Caco-2 (cell line): ENCODE results near the gene NRP2. TPM values are rescaled to one million over a fixed set of nuclear protein-coding genes. Genes with fewer than 3 reads are reported as not detected.

Experiments
- BruUV-seq: library from RNA; stranded (reverse); fragments of 400-500 nt; replicated peaks from 2 replicates; lab custom pipeline; 2021; lab: Mats Ljungman, UMichigan
- CTCF ChIA-PET: fragments of 300-600 bp; sonication (Branson Sonifier 250); formaldehyde crosslinking; loops from one replicate; lab custom pipeline; 2022; ENCODE audit warnings: antibody characterized with exemption; lab: Charles Lee
- POLR2A ChIA-PET: fragments of 300-600 bp; sonication (Branson Sonifier 250); formaldehyde crosslinking; loops from one replicate; lab custom pipeline; 2022; ENCODE audit warnings: antibody characterized with exemption; lab: Charles Lee
- DNase-seq, 2 experiments: peaks; one replicate each; pipeline versions ENCODE4 v3.0.0 to v3.0.0-alpha.2; 2020 to 2022
- H3K27me3 ChIP-seq: replicated peaks from 2 replicates; pipeline ENCODE4 v1.6.0; 2011; ENCODE audit warnings: low read length; ENCODE audit not compliant: control insufficient read depth, insufficient read depth
- H3K36me3 ChIP-seq: 2 replicates; pipeline ENCODE4 v1.5.1; 2011; ENCODE audit warnings: low read length; ENCODE audit not compliant: control insufficient read depth, insufficient read depth
- H3K4me1 ChIP-seq: fragments of 250-450 bp; sonication (Bioruptor Pico); 2 replicates; pipeline ENCODE4 v1.5.1; 2020; ENCODE audit warnings: mild to moderate bottlenecking
- H3K4me3 ChIP-seq: 2 replicates; pipeline ENCODE4 v1.5.1; 2011; ENCODE audit warnings: low read depth, mild to moderate bottlenecking, control low read depth, low read length
- H3K9me3 ChIP-seq: fragments of 250-450 bp; sonication (Bioruptor Pico); 2 replicates; pipeline ENCODE4 v1.5.1; 2020; ENCODE audit warnings: mild to moderate bottlenecking, moderate library complexity
- H3K27ac Mint-ChIP-seq: one replicate; pipeline ENCODE4 v1.8.0; 2022; ENCODE audit warnings: mixed read lengths; ENCODE audit not compliant: unreplicated experiment
- H3K27me3 Mint-ChIP-seq: one replicate; pipeline ENCODE4 v1.8.0; 2022; ENCODE audit warnings: mixed read lengths; ENCODE audit not compliant: insufficient read depth, unreplicated experiment
- H3K36me3 Mint-ChIP-seq: one replicate; pipeline ENCODE4 v1.8.0; 2022; ENCODE audit warnings: mild to moderate bottlenecking, mixed read lengths; ENCODE audit not compliant: insufficient read depth, unreplicated experiment
- H3K4me1 Mint-ChIP-seq: one replicate; pipeline ENCODE4 v1.8.0; 2022; ENCODE audit warnings: low read depth, mixed read lengths; ENCODE audit not compliant: unreplicated experiment
- H3K4me3 Mint-ChIP-seq: one replicate; pipeline ENCODE4 v1.8.0; 2022; ENCODE audit warnings: mild to moderate bottlenecking, moderate library complexity, mixed read lengths; ENCODE audit not compliant: unreplicated experiment
- H3K9me3 Mint-ChIP-seq: one replicate; pipeline ENCODE4 v1.8.0; 2022; ENCODE audit warnings: mixed read lengths; ENCODE audit not compliant: unreplicated experiment
- intact Hi-C: fragments of 100-400 bp; cut with micrococcal nuclease; formaldehyde crosslinking; loops from one replicate; pipeline ENCODE4 v1.10.0; 2022; ENCODE audit not compliant: unreplicated experiment
- total RNA-seq: library from RNA; stranded (reverse); gene quantifications from 2 replicates; pipeline ENCODE4 v1.2.3, GENCODE V29; 2022
- TF ChIP-seq, protein P1 (sequence below), 2 experiments: fragments of 200-600 bp in 1 of 2; IDR thresholded peaks; 1 replicate in 1 of 2; 2 replicates in 1 of 2; pipeline versions ENCODE4 v1.5.1 to v1.8.0; 2011 to 2022; ENCODE audit warnings: antibody characterized with exemption in 1 of 2, control low read depth in 1 of 2, inconsistent platforms in 1 of 2, low read depth in 1 of 2, low read length in 1 of 2, mild to moderate bottlenecking in 1 of 2, moderate library complexity in 1 of 2; ENCODE audit not compliant: insufficient read depth in 1 of 2, severe bottlenecking in 1 of 2, unreplicated experiment in 1 of 2

Gene NRP2
- total RNA-seq, 1 experiment from 2014 or later, result 96.9 TPM

- DNase-seq, result no peak
- no peaks in the 10 kb centered on the region for H3K27me3 Mint-ChIP-seq
- CTCF ChIA-PET, result interaction anchor here (0.6 kb wide), 1 partner anchor 28 kb away, joined by 3 read pairs; no protein-coding TSS in a partner anchor
- peaks cover 10% of the 10 kb centered on the region for H3K4me1 ChIP-seq
- TF ChIP-seq, protein P1, sequence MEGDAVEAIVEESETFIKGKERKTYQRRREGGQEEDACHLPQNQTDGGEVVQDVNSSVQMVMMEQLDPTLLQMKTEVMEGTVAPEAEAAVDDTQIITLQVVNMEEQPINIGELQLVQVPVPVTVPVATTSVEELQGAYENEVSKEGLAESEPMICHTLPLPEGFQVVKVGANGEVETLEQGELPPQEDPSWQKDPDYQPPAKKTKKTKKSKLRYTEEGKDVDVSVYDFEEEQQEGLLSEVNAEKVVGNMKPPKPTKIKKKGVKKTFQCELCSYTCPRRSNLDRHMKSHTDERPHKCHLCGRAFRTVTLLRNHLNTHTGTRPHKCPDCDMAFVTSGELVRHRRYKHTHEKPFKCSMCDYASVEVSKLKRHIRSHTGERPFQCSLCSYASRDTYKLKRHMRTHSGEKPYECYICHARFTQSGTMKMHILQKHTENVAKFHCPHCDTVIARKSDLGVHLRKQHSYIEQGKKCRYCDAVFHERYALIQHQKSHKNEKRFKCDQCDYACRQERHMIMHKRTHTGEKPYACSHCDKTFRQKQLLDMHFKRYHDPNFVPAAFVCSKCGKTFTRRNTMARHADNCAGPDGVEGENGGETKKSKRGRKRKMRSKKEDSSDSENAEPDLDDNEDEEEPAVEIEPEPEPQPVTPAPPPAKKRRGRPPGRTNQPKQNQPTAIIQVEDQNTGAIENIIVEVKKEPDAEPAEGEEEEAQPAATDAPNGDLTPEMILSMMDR (IDR thresholded peaks at IDR 0.05; ENCODE audit: insufficient read depth in 1 of 2, low read depth in 1 of 2, low read length in 1 of 2, severe bottlenecking in 1 of 2, unreplicated experiment in 1 of 2), result no peak
- H3K27me3 ChIP-seq, result no peaks in the 10 kb centered on the region
- peaks cover 57% of the 10 kb centered on the region for H3K36me3 Mint-ChIP-seq
- intact Hi-C loops, result no loop called here
- peaks cover 20% of the 10 kb centered on the region for H3K4me1 Mint-ChIP-seq
- H3K27ac Mint-ChIP-seq, result no peak overlapping the region
- no peak overlapping the region for H3K4me3 Mint-ChIP-seq
- H3K9me3 ChIP-seq, result no peaks in the 10 kb centered on the region
- POLR2A ChIA-PET, result interaction anchor here (0.6 kb wide), 1 partner anchor 51 kb away, joined by 4 read pairs; no protein-coding TSS in a partner anchor
- H3K9me3 Mint-ChIP-seq, result no peaks in the 10 kb centered on the region
- no TSS peak for BruUV-seq
- no peak overlapping the region for H3K4me3 ChIP-seq
- H3K36me3 ChIP-seq, result no peaks in the 10 kb centered on the region; the same call in none of the 2 replicates
These were observed 24.6 kb downstream of the NRP2 start for GRCh38 chr2:205706769-205707381.

DNA sequence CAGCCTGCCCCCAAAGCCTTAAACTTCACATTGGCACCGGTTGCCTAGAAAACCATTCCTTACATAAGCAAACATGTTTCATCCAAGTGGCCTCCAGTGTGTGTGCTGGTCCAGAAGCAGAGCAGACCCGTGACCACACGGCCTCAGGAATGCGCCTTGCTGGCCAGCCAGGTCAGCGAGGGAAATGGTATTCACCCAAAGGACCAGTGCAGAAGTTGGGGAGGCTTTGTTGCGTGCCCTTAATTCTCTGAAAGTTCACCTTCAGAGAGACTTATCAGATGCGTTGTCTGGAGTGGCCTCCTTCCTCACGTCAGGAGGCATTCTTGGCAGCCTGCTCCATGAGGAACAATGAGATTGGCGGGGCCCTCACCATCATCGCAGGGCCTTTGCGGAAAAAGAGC, 25.9 kb downstream of the NRP2 start:
- H3K4me3 Mint-ChIP-seq, result no peak overlapping the region
- no TSS peak for BruUV-seq
- DNase-seq, result no peak
- POLR2A ChIA-PET, result no interaction called here
- H3K4me1 ChIP-seq, result no peaks in the 10 kb centered on the region
- no peaks in the 10 kb centered on the region for H3K27me3 Mint-ChIP-seq
- H3K27me3 ChIP-seq, result no peaks in the 10 kb centered on the region
- H3K9me3 ChIP-seq, result no peaks in the 10 kb centered on the region
- intact Hi-C loops, result no loop called here
- TF ChIP-seq, protein P1 (IDR thresholded peaks at IDR 0.05; ENCODE audit: insufficient read depth in 1 of 2, low read depth in 1 of 2, low read length in 1 of 2, severe bottlenecking in 1 of 2, unreplicated experiment in 1 of 2), result no peak
- H3K36me3 ChIP-seq, result no peaks in the 10 kb centered on the region; the same call in none of the 2 replicates
- CTCF ChIA-PET, result no interaction called here
- H3K4me1 Mint-ChIP-seq, result peaks cover 14% of the 10 kb centered on the region
- H3K27ac Mint-ChIP-seq, result no peak overlapping the region
- peaks cover 48% of the 10 kb centered on the region for H3K36me3 Mint-ChIP-seq
- H3K9me3 Mint-ChIP-seq, result no peaks in the 10 kb centered on the region
- no peak overlapping the region for H3K4me3 ChIP-seq

DNA sequence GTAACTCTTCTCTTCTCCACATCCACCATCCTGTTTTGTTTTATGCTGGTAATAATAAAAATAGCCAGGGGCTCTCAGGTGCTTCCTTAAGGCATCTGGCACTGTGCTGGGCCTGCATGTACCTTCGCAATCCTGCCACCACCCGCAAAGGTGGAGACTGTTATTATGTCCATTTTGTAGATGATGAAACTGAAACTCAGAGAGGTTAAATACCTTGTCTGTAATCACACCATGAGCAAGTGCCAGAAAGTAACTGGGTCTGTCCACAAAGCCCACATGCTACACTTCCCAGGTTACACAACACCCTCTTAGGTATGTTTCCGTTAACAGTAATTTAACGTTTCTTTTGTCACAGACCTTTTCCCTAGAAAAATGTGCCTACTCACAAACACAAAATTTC, 27.0 kb downstream of the NRP2 start:
- no peaks in the 10 kb centered on the region for H3K9me3 ChIP-seq
- Mint-ChIP-seq H3K36me3 (peaks cover 44% of the 10 kb centered on the region), H3K4me3 (no peak overlapping the region), H3K27ac (no peak overlapping the region), H3K4me1 (peaks cover 14% of the 10 kb centered on the region), H3K9me3 (no peaks in the 10 kb centered on the region), H3K27me3 (no peaks in the 10 kb centered on the region)
- H3K4me3 ChIP-seq, result no peak overlapping the region
- POLR2A ChIA-PET, result no interaction called here
- no TSS peak for BruUV-seq
- CTCF ChIA-PET, result no interaction called here
- TF ChIP-seq, protein P1 (IDR thresholded peaks at IDR 0.05; ENCODE audit: insufficient read depth in 1 of 2, low read depth in 1 of 2, low read length in 1 of 2, severe bottlenecking in 1 of 2, unreplicated experiment in 1 of 2), result no peak
- H3K27me3 ChIP-seq, result no peaks in the 10 kb centered on the region
- DNase-seq, result no peak
- H3K4me1 ChIP-seq, result no peaks in the 10 kb centered on the region
- intact Hi-C loops, result no loop called here
- no peaks in the 10 kb centered on the region; the same call in none of the 2 replicates for H3K36me3 ChIP-seq
